ENCODE measurements around the gene ZNF764.
"Not testable (repeated sequence)": the region's sequence is repeated elsewhere in the genome, so short reads cannot be mapped to it uniquely, and the experiment has no call there.

- TF ChIP-seq, protein P1, sequence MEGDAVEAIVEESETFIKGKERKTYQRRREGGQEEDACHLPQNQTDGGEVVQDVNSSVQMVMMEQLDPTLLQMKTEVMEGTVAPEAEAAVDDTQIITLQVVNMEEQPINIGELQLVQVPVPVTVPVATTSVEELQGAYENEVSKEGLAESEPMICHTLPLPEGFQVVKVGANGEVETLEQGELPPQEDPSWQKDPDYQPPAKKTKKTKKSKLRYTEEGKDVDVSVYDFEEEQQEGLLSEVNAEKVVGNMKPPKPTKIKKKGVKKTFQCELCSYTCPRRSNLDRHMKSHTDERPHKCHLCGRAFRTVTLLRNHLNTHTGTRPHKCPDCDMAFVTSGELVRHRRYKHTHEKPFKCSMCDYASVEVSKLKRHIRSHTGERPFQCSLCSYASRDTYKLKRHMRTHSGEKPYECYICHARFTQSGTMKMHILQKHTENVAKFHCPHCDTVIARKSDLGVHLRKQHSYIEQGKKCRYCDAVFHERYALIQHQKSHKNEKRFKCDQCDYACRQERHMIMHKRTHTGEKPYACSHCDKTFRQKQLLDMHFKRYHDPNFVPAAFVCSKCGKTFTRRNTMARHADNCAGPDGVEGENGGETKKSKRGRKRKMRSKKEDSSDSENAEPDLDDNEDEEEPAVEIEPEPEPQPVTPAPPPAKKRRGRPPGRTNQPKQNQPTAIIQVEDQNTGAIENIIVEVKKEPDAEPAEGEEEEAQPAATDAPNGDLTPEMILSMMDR (IDR thresholded peaks at IDR 0.05) = not testable (repeated sequence)
- TF ChIP-seq POLR2A (IDR thresholded peaks at IDR 0.05) = not testable (repeated sequence)
Measured at GRCh38 chr16:30536391-30537024, 21.7 kb downstream of the ZNF764 start.

Measured in lower leg skin (tissue), 3 donors.